ENCODE results near the gene CXorf38.

DNA sequence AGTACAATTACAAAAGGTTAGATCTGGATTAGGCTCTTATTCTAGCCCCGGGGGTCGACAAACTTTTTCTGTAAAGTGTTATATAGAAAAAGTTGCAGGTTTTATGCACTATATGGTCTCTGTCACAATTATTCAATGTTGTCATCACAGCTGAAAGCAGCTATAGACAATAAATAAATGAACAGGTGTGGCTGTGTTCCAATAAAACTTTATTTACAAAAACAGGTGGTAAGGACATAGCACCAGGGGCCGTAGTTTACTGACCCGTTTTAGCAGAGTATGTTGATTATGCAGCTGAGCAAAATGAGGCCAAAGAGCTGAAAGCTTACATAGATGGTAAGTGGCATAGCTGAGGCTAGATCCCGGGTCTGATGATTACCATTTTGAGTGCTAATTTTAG is 13.0 kb upstream of the CXorf38 start:
- TF ChIP-seq ISL1 (CRISPR knock-in tag; IDR thresholded peaks at IDR 0.05): no peak
- no peak for TF ChIP-seq RARB (CRISPR knock-in tag; IDR thresholded peaks at IDR 0.05)
- TF ChIP-seq, protein P1, sequence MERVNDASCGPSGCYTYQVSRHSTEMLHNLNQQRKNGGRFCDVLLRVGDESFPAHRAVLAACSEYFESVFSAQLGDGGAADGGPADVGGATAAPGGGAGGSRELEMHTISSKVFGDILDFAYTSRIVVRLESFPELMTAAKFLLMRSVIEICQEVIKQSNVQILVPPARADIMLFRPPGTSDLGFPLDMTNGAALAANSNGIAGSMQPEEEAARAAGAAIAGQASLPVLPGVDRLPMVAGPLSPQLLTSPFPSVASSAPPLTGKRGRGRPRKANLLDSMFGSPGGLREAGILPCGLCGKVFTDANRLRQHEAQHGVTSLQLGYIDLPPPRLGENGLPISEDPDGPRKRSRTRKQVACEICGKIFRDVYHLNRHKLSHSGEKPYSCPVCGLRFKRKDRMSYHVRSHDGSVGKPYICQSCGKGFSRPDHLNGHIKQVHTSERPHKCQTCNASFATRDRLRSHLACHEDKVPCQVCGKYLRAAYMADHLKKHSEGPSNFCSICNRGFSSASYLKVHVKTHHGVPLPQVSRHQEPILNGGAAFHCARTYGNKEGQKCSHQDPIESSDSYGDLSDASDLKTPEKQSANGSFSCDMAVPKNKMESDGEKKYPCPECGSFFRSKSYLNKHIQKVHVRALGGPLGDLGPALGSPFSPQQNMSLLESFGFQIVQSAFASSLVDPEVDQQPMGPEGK (CRISPR knock-in tag; IDR thresholded peaks at IDR 0.05; ENCODE audit: borderline replicate concordance): no peak
- no peak for TF ChIP-seq ZNF565 (CRISPR knock-in tag; conservative IDR thresholded peaks at IDR 0.05; ENCODE audit: low read depth)
- TF ChIP-seq, protein P2, sequence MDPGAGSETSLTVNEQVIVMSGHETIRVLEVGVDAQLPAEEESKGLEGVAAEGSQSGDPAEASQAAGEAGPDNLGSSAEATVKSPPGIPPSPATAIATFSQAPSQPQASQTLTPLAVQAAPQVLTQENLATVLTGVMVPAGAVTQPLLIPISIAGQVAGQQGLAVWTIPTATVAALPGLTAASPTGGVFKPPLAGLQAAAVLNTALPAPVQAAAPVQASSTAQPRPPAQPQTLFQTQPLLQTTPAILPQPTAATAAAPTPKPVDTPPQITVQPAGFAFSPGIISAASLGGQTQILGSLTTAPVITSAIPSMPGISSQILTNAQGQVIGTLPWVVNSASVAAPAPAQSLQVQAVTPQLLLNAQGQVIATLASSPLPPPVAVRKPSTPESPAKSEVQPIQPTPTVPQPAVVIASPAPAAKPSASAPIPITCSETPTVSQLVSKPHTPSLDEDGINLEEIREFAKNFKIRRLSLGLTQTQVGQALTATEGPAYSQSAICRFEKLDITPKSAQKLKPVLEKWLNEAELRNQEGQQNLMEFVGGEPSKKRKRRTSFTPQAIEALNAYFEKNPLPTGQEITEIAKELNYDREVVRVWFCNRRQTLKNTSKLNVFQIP (CRISPR knock-in tag; IDR thresholded peaks at IDR 0.05; ENCODE audit: borderline replicate concordance, low read depth): no peak
- TF ChIP-seq ZFP3 (CRISPR knock-in tag; IDR thresholded peaks at IDR 0.05): no peak
- no peak for TF ChIP-seq ZFP30 (CRISPR knock-in tag; IDR thresholded peaks at IDR 0.05)
- TF ChIP-seq PPARA (CRISPR knock-in tag; IDR thresholded peaks at IDR 0.05; ENCODE audit: borderline replicate concordance): no peak
- TF ChIP-seq, protein P3, sequence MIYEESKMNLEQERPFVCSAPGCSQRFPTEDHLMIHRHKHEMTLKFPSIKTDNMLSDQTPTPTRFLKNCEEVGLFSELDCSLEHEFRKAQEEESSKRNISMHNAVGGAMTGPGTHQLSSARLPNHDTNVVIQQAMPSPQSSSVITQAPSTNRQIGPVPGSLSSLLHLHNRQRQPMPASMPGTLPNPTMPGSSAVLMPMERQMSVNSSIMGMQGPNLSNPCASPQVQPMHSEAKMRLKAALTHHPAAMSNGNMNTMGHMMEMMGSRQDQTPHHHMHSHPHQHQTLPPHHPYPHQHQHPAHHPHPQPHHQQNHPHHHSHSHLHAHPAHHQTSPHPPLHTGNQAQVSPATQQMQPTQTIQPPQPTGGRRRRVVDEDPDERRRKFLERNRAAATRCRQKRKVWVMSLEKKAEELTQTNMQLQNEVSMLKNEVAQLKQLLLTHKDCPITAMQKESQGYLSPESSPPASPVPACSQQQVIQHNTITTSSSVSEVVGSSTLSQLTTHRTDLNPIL (CRISPR knock-in tag; IDR thresholded peaks at IDR 0.05; ENCODE audit: low read depth): no peak
- TF ChIP-seq GLIS3 (CRISPR knock-in tag; IDR thresholded peaks at IDR 0.05): no peak
- no peak for TF ChIP-seq OSR1 (CRISPR knock-in tag; IDR thresholded peaks at IDR 0.05)
